Caco-2 (cell line): Measurements from ENCODE around the gene MRPL36. TPM values are rescaled to one million over a fixed set of nuclear protein-coding genes. Genes with fewer than 3 reads are reported as not detected.

ENCODE experiments used
- BruUV-seq: library from RNA; stranded (reverse); fragments of 400-500 nt; replicated peaks from 2 replicates; lab custom pipeline; 2021; lab: Mats Ljungman, UMichigan
- CTCF ChIA-PET: fragments of 300-600 bp; sonication (Branson Sonifier 250); formaldehyde crosslinking; loops from one replicate; lab custom pipeline; 2022; ENCODE audit warnings: antibody characterized with exemption; lab: Charles Lee
- POLR2A ChIA-PET: fragments of 300-600 bp; sonication (Branson Sonifier 250); formaldehyde crosslinking; loops from one replicate; lab custom pipeline; 2022; ENCODE audit warnings: antibody characterized with exemption; lab: Charles Lee
- DNase-seq, 2 experiments: peaks; one replicate each; pipeline versions ENCODE4 v3.0.0 to v3.0.0-alpha.2; 2020 to 2022
- H3K27me3 ChIP-seq: replicated peaks from 2 replicates; pipeline ENCODE4 v1.6.0; 2011; ENCODE audit warnings: low read length; ENCODE audit not compliant: control insufficient read depth, insufficient read depth
- H3K36me3 ChIP-seq: 2 replicates; pipeline ENCODE4 v1.5.1; 2011; ENCODE audit warnings: low read length; ENCODE audit not compliant: control insufficient read depth, insufficient read depth
- H3K4me1 ChIP-seq: fragments of 250-450 bp; sonication (Bioruptor Pico); 2 replicates; pipeline ENCODE4 v1.5.1; 2020; ENCODE audit warnings: mild to moderate bottlenecking
- H3K4me3 ChIP-seq: 2 replicates; pipeline ENCODE4 v1.5.1; 2011; ENCODE audit warnings: low read depth, mild to moderate bottlenecking, control low read depth, low read length
- H3K9me3 ChIP-seq: fragments of 250-450 bp; sonication (Bioruptor Pico); 2 replicates; pipeline ENCODE4 v1.5.1; 2020; ENCODE audit warnings: mild to moderate bottlenecking, moderate library complexity
- H3K27ac Mint-ChIP-seq: one replicate; pipeline ENCODE4 v1.8.0; 2022; ENCODE audit warnings: mixed read lengths; ENCODE audit not compliant: unreplicated experiment
- H3K27me3 Mint-ChIP-seq: one replicate; pipeline ENCODE4 v1.8.0; 2022; ENCODE audit warnings: mixed read lengths; ENCODE audit not compliant: insufficient read depth, unreplicated experiment
- H3K36me3 Mint-ChIP-seq: one replicate; pipeline ENCODE4 v1.8.0; 2022; ENCODE audit warnings: mild to moderate bottlenecking, mixed read lengths; ENCODE audit not compliant: insufficient read depth, unreplicated experiment
- H3K4me1 Mint-ChIP-seq: one replicate; pipeline ENCODE4 v1.8.0; 2022; ENCODE audit warnings: low read depth, mixed read lengths; ENCODE audit not compliant: unreplicated experiment
- H3K4me3 Mint-ChIP-seq: one replicate; pipeline ENCODE4 v1.8.0; 2022; ENCODE audit warnings: mild to moderate bottlenecking, moderate library complexity, mixed read lengths; ENCODE audit not compliant: unreplicated experiment
- H3K9me3 Mint-ChIP-seq: one replicate; pipeline ENCODE4 v1.8.0; 2022; ENCODE audit warnings: mixed read lengths; ENCODE audit not compliant: unreplicated experiment
- CTCF ChIP-seq, 2 experiments: fragments of 200-600 bp in 1 of 2; IDR thresholded peaks; 1 replicate in 1 of 2; 2 replicates in 1 of 2; pipeline versions ENCODE4 v1.5.1 to v1.8.0; 2011 to 2022; ENCODE audit warnings: antibody characterized with exemption in 1 of 2, control low read depth in 1 of 2, inconsistent platforms in 1 of 2, low read depth in 1 of 2, low read length in 1 of 2, mild to moderate bottlenecking in 1 of 2, moderate library complexity in 1 of 2; ENCODE audit not compliant: insufficient read depth in 1 of 2, severe bottlenecking in 1 of 2, unreplicated experiment in 1 of 2
- intact Hi-C: fragments of 100-400 bp; cut with micrococcal nuclease; formaldehyde crosslinking; loops from one replicate; pipeline ENCODE4 v1.10.0; 2022; ENCODE audit not compliant: unreplicated experiment
- total RNA-seq: library from RNA; stranded (reverse); gene quantifications from 2 replicates; pipeline ENCODE4 v1.2.3, GENCODE V29; 2022

The MRPL36 gene
- total RNA-seq, 1 experiment from 2014 or later = 65.9 TPM

GRCh38 chr5:1751864-1752822 is 47.5 kb downstream of the MRPL36 start:
- H3K4me1 Mint-ChIP-seq = no peaks in the 10 kb centered on the region
- intact Hi-C loops = no loop called here
- H3K36me3 Mint-ChIP-seq = no peaks in the 10 kb centered on the region
- no peaks in the 10 kb centered on the region for H3K27me3 ChIP-seq
- H3K4me3 ChIP-seq = no peak overlapping the region
- POLR2A ChIA-PET = no interaction called here
- peak in 1 of 2 experiments; percentile 27 for DNase-seq
- no peaks in the 10 kb centered on the region for H3K9me3 ChIP-seq
- no peak overlapping the region for H3K4me3 Mint-ChIP-seq
- no peak overlapping the region for H3K27ac Mint-ChIP-seq
- no peaks in the 10 kb centered on the region for H3K4me1 ChIP-seq
- CTCF ChIA-PET = no interaction called here
- peaks cover 18% of the 10 kb centered on the region for H3K27me3 Mint-ChIP-seq
- H3K9me3 Mint-ChIP-seq = no peaks in the 10 kb centered on the region
- no TSS peak for BruUV-seq
- TF ChIP-seq CTCF (IDR thresholded peaks at IDR 0.05; ENCODE audit: insufficient read depth in 1 of 2, low read depth in 1 of 2, low read length in 1 of 2, severe bottlenecking in 1 of 2, unreplicated experiment in 1 of 2) = no peak
- no peaks in the 10 kb centered on the region for H3K36me3 ChIP-seq

- ChIA-PET CTCF (no interaction called here), POLR2A (no interaction called here)
- no peaks in the 10 kb centered on the region for H3K36me3 Mint-ChIP-seq
- no peaks in the 10 kb centered on the region for H3K4me1 ChIP-seq
- H3K27ac Mint-ChIP-seq = no peak overlapping the region
- no peak overlapping the region for H3K4me3 Mint-ChIP-seq
- no peaks in the 10 kb centered on the region for H3K9me3 ChIP-seq
- H3K4me1 Mint-ChIP-seq = no peaks in the 10 kb centered on the region
- TF ChIP-seq CTCF (IDR thresholded peaks at IDR 0.05; ENCODE audit: insufficient read depth in 1 of 2, low read depth in 1 of 2, low read length in 1 of 2, severe bottlenecking in 1 of 2, unreplicated experiment in 1 of 2) = no peak
- peaks cover 18% of the 10 kb centered on the region for H3K27me3 Mint-ChIP-seq
- no TSS peak for BruUV-seq
- H3K36me3 ChIP-seq = no peaks in the 10 kb centered on the region
- no peaks in the 10 kb centered on the region for H3K27me3 ChIP-seq
- intact Hi-C loops = no loop called here
- H3K4me3 ChIP-seq = no peak overlapping the region
- DNase-seq = peak in 1 of 2 experiments; percentile 35
- no peaks in the 10 kb centered on the region for H3K9me3 Mint-ChIP-seq
Observed at GRCh38 chr5:1751026-1751863, 48.4 kb downstream of the MRPL36 start.

- no peak overlapping the region for H3K27ac Mint-ChIP-seq
- Histone ChIP-seq H3K27me3 (no peaks in the 10 kb centered on the region), H3K4me1 (no peaks in the 10 kb centered on the region), H3K9me3 (no peaks in the 10 kb centered on the region), H3K4me3 (no peak overlapping the region), H3K36me3 (no peaks in the 10 kb centered on the region)
- no peak for TF ChIP-seq CTCF (IDR thresholded peaks at IDR 0.05; ENCODE audit: insufficient read depth in 1 of 2, low read depth in 1 of 2, low read length in 1 of 2, severe bottlenecking in 1 of 2, unreplicated experiment in 1 of 2)
- intact Hi-C loops = no loop called here
- H3K27me3 Mint-ChIP-seq = peaks cover 20% of the 10 kb centered on the region
- DNase-seq = no peak
- H3K4me1 Mint-ChIP-seq = no peaks in the 10 kb centered on the region
- no peaks in the 10 kb centered on the region for H3K9me3 Mint-ChIP-seq
- CTCF ChIA-PET = no interaction called here
- BruUV-seq = no TSS peak
- POLR2A ChIA-PET = no interaction called here
- H3K36me3 Mint-ChIP-seq = no peaks in the 10 kb centered on the region
- no peak overlapping the region for H3K4me3 Mint-ChIP-seq
Observed at GRCh38 chr5:1750469-1750868, 49.2 kb downstream of the MRPL36 start.
